ENCODE measurements around the gene MFAP1. TPM values are rescaled to one million over a fixed set of nuclear protein-coding genes. Genes with fewer than 3 reads are reported as not detected.

The MFAP1 gene
- total RNA-seq, 4 donors from 2014 or later: 10.8 to 26.3 (median 14.7) TPM

GRCh38 chr15:43772624-43773023, 51.9 kb downstream of the MFAP1 start:
- DNase-seq (no peak), ATAC-seq (no peak)
- H3K4me3 ChIP-seq: no peak overlapping the region
- in situ Hi-C loops (cut with MboI; ENCODE audit: low sequenced_read_pairs in 4 of 4): no loop called here
- TF ChIP-seq CTCF (IDR thresholded peaks at IDR 0.05 in 4 of 5, conservative IDR thresholded peaks at IDR 0.05 in 1 of 5) (no peak), POLR2A (IDR thresholded peaks at IDR 0.05) (no peak)
- no peaks in the 10 kb centered on the region for H3K27me3 ChIP-seq
- intact Hi-C loops (cut with DNase I; ENCODE audit: low total_unique reads): loop anchor here (10.0 kb wide), 1 partner anchor 328 kb away; no protein-coding TSS in a partner anchor
- no peaks in the 10 kb centered on the region for H3K9me3 ChIP-seq
- peaks cover 0 to 65% of the 10 kb centered on the region in 2 donors for H3K36me3 ChIP-seq
- H3K27ac ChIP-seq: no peak overlapping the region
- H3K4me1 ChIP-seq: peaks cover 2 to 6% of the 10 kb centered on the region in 2 donors

- intact Hi-C loops (cut with DNase I; ENCODE audit: low total_unique reads): loop anchor here (10.0 kb wide), 1 partner anchor 327 kb away; no protein-coding TSS in a partner anchor
- ATAC-seq (no peak), DNase-seq (peak in 1 of 2 donors; percentile 27)
- Histone ChIP-seq H3K4me1 (peaks cover 0 to 5% of the 10 kb centered on the region in 2 donors), H3K27ac (no peak overlapping the region), H3K4me3 (no peak overlapping the region), H3K36me3 (peaks cover 0 to 73% of the 10 kb centered on the region in 2 donors), H3K9me3 (no peaks in the 10 kb centered on the region), H3K27me3 (no peaks in the 10 kb centered on the region)
- TF ChIP-seq CTCF (IDR thresholded peaks at IDR 0.05 in 4 of 5, conservative IDR thresholded peaks at IDR 0.05 in 1 of 5) (no peak), POLR2A (IDR thresholded peaks at IDR 0.05) (no peak)
- in situ Hi-C loops (cut with MboI; ENCODE audit: low sequenced_read_pairs in 4 of 4): no loop called here
These were observed 52.7 kb downstream of the MFAP1 start for GRCh38 chr15:43771816-43772215.

GRCh38 chr15:43769584-43770228, 54.8 kb downstream of the MFAP1 start:
- ATAC-seq (peak in 1 of 2 donors; percentile 37), DNase-seq (no peak)
- Histone ChIP-seq H3K9me3 (no peaks in the 10 kb centered on the region), H3K4me3 (no peak overlapping the region), H3K4me1 (no peaks in the 10 kb centered on the region), H3K27me3 (no peaks in the 10 kb centered on the region), H3K36me3 (peaks cover 0 to 94% of the 10 kb centered on the region in 2 donors), H3K27ac (no peak overlapping the region)
- intact Hi-C loops (cut with DNase I; ENCODE audit: low total_unique reads): loop anchor here (1.0 to 10.0 kb wide), 2 partner anchors 22 to 325 kb away; no protein-coding TSS in a partner anchor
- TF ChIP-seq POLR2A (IDR thresholded peaks at IDR 0.05) (no peak), CTCF (IDR thresholded peaks at IDR 0.05 in 4 of 5, conservative IDR thresholded peaks at IDR 0.05 in 1 of 5) (peak; percentile 24 to 71 (median 49))
- in situ Hi-C loops (cut with MboI; ENCODE audit: low sequenced_read_pairs in 4 of 4): no loop called here

DNA sequence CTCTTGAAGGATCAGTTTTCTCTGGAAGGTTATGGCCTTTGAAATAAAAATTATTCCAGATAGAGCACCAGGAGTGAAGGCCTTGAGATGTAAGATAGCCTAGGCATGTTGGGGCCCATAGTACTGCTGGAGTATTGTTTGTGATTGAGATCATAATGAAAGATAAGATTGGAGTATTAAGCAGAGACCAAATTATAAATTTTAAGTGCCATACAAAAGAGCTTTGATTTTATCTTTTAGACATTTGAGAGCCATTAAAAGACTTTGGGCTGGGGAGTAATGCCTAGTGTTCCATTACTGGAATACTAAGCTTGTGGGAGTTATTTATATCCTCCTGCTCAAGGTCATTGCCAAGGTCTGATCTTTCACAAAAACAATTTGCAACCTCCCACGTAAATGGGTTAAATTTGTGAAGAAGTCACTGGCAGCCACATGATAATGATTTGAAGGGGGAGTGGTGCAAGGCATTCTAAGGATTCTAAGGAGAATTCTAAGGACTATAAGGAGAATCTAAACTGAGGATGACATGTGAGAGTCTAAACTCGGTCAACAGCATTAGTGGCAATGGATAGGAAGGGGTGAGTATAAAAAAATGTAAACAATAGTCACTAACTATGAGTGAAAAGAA, 60.6 kb downstream of the MFAP1 start:
- no peak overlapping the region for H3K4me3 ChIP-seq
- H3K27ac ChIP-seq: no peak overlapping the region
- H3K36me3 ChIP-seq: peaks cover 3 to 99% of the 10 kb centered on the region in 2 donors
- DNase-seq: no peak
- no peak for ATAC-seq
- intact Hi-C loops (cut with DNase I; ENCODE audit: low total_unique reads) (no loop called here), in situ Hi-C loops (cut with MboI; ENCODE audit: low sequenced_read_pairs in 4 of 4) (no loop called here)
- no peaks in the 10 kb centered on the region for H3K4me1 ChIP-seq
- TF ChIP-seq CTCF (IDR thresholded peaks at IDR 0.05 in 4 of 5, conservative IDR thresholded peaks at IDR 0.05 in 1 of 5) (no peak), POLR2A (IDR thresholded peaks at IDR 0.05) (no peak)
- no peaks in the 10 kb centered on the region for H3K27me3 ChIP-seq
- H3K9me3 ChIP-seq: no peaks in the 10 kb centered on the region

Measured in gastrocnemius medialis (tissue), 4 donors.